H1 (cell line): ENCODE data around the gene HDHD2. TPM values are rescaled to one million over a fixed set of nuclear protein-coding genes. Genes with fewer than 3 reads are reported as not detected.

Experiments used
- RNF2 ChIP-seq: fragments of 200-900, 300-1000 bp; sonication (generic); IDR thresholded peaks from 2 replicates; pipeline ENCODE4 v1.7.1; 2016; ENCODE audit warnings: borderline replicate concordance, low read depth, mild to moderate bottlenecking, antibody characterized with exemption, low read length; ENCODE audit not compliant: poor library complexity, severe bottlenecking; ENCODE audit errors: missing control alignments
- polyA plus RNA-seq, 7 experiments: library from polyadenylated mRNA; depleted of rRNA in 3 of 7; stranded (reverse) in 5 of 7; unstranded in 2 of 7; fragments of >200 nt in 5 of 7; fragments of 200-250 nt in 2 of 7; gene quantifications; 1 replicate in 5 of 7; 2 replicates in 1 of 7; 4 replicates in 1 of 7; pipeline versions ENCODE4 v1.2.1 to v1.2.3, GENCODE V29; 2011 to 2013; ENCODE audit warnings: missing spikeins in 2 of 7, mixed read lengths in 2 of 7
- total RNA-seq: library from RNA; stranded (reverse); fragmentation: NEBNext Ultra II Directional; extraction: Animal tissue kit (Norgen Biotek cat#: 25700); gene quantifications from 2 replicates; pipeline ENCODE4 v1.2.1, GENCODE V29; 2021

HDHD2 gene
- total and polyA plus RNA-seq, 2 of the 8 experiments (the other 6 are each of a cell fraction or from before 2014, with no cell fraction given): 16.7 to 42.7 TPM

GRCh38 chr18:47146206-47146605, 4.1 kb downstream of the HDHD2 start (continued):
- TF ChIP-seq RNF2: no peak
